Measurements from ENCODE around the gene MMP11. TPM values are rescaled to one million over a fixed set of nuclear protein-coding genes. Genes with fewer than 3 reads are reported as not detected.

MMP11 gene
- total RNA-seq, 2 experiments from 2014 or later: 0.43 to 0.47 TPM

DNA sequence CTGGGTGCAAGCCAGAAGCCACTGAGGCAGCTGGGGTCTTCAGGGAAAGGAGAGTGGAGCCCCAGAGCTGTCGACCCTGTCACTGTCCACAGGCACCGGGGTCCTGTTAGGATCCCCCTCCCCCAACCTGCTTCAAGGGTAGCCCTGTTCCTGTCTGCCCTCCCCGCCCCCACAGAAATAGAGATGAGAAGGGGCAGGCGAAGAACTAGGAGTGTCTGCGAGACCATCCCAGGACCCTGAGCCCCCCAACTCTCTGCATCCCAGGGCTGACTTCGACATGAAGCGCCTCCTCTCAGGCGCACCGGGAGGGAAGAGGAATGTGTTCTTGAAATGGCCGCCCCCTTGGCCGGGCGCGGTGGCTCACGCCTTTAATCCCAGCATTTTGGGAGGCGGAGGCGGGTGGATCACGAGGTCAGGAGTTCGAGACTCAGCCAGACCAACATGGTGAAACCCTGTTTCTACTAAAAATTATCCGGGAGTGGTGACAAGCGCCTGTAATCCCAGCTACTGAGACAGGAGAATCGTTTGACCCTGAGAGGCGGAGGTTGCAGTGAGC lies 21.1 kb upstream of the MMP11 start:
- Mint-ChIP-seq H3K27ac (no peak overlapping the region), H3K4me3 (peak overlapping the region; percentile 73), H3K36me3 (ENCODE audit: low read depth) (no peaks in the 10 kb centered on the region), H3K4me1 (ENCODE audit: low read depth) (peaks cover 11% of the 10 kb centered on the region), H3K27me3 (ENCODE audit: low read depth) (no peaks in the 10 kb centered on the region), H3K9me3 (no peaks in the 10 kb centered on the region)
- no peak for DNase-seq
- CTCF ChIA-PET: no interaction called here
- intact Hi-C loops (cut with micrococcal nuclease): loop anchor here (2.0 kb wide), 1 partner anchor 35 kb away; no protein-coding TSS in a partner anchor

DNA sequence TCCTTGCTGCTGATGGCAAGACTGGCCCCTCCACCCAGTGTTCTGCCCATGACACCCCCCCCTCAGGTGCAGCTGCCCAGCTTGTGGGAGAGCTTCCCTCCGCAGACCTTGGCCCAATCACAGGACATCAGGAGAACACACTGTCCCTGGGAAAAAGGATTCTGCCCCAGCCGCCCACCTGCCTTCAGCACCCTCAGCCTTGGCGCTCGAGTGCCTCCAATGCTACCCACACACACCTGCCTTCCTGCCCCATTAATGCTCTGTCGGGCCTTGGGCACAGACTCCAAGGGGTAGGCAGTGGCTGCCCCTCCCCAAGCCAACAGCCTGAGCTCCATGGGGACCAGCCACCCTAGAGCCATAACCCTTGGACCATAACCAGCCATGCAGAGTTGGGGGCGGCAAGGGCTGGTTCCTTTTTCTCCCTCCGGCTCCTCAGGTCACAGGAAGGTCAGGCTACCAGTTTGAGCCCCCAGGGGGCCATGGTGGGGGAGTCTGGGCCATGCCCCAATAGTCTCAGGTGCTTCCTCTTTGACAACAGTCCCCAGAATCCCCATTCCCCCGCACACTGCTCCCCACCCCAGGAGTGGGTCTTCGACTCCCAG lies 20.5 kb upstream of the MMP11 start:
- peak overlapping the region; percentile 60 for H3K4me3 Mint-ChIP-seq

DNA sequence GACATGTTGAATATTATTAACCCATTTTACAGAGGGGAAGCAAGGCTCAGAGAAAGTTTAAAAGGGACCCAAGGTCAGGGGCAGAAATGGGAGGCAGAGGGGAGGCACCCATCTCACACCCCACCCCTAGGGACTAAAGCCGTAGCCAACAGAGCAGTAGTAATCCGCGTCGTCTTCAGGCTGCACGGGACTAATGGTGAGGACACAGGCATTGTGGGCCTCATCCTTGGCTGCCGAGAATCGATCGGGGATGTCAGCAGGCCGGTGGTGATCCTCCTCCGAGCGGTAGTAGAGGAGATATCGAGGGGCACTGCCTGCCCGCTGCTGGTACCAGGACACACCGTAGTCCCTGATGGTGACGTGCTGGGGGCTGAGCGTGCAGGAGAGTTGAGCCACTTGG lies 19.9 kb upstream of the MMP11 start:
- Mint-ChIP-seq H3K4me1 (ENCODE audit: low read depth) (peaks cover 11% of the 10 kb centered on the region), H3K4me3 (peak overlapping the region; percentile 60), H3K27me3 (ENCODE audit: low read depth) (no peaks in the 10 kb centered on the region), H3K36me3 (ENCODE audit: low read depth) (no peaks in the 10 kb centered on the region), H3K27ac (no peak overlapping the region), H3K9me3 (no peaks in the 10 kb centered on the region)
- CTCF ChIA-PET: no interaction called here
- DNase-seq: no peak
- intact Hi-C loops (cut with micrococcal nuclease): loop anchor here (2.0 kb wide), 1 partner anchor 14 kb away; the partner anchor contains the start of gene CHCHD10

More for the DNA sequence above, 20.5 kb upstream of the MMP11 start:
- no peaks in the 10 kb centered on the region for H3K9me3 Mint-ChIP-seq
- intact Hi-C loops (cut with micrococcal nuclease): loop anchor here (2.0 kb wide), 1 partner anchor 15 kb away; the partner anchor contains the start of gene CHCHD10
- H3K4me1 Mint-ChIP-seq (ENCODE audit: low read depth): peaks cover 11% of the 10 kb centered on the region
- H3K36me3 Mint-ChIP-seq (ENCODE audit: low read depth): no peaks in the 10 kb centered on the region
- CTCF ChIA-PET: no interaction called here
- no peak overlapping the region for H3K27ac Mint-ChIP-seq
- DNase-seq: no peak
- no peaks in the 10 kb centered on the region for H3K27me3 Mint-ChIP-seq (ENCODE audit: low read depth)

DNA sequence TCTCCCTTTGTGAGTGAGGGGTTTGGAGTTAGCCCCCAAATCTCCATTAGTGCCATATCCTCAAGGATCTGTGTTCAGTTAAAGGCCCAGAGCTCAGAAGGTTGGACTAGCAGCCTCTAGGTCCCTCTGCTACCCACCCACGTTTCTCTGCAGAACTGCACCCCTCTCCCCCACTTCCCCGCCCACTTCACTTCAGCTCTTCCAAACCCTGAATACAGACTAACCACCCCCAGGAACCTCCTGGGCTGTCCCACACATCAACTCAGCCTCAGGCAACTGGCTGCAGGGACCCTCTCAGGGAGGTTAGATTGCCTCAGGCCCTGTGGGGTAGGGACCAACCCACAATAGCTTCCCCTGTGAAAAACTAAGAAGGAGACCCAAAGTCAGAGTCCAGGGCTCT lies 19.3 kb upstream of the MMP11 start:
- no peaks in the 10 kb centered on the region for H3K36me3 Mint-ChIP-seq (ENCODE audit: low read depth)
- H3K27me3 Mint-ChIP-seq (ENCODE audit: low read depth): no peaks in the 10 kb centered on the region
- H3K4me1 Mint-ChIP-seq (ENCODE audit: low read depth): peaks cover 11% of the 10 kb centered on the region
- intact Hi-C loops (cut with micrococcal nuclease): loop anchor here (2.0 kb wide), 1 partner anchor 13 kb away; the partner anchor contains the start of gene CHCHD10
- CTCF ChIA-PET: no interaction called here
- no peaks in the 10 kb centered on the region for H3K9me3 Mint-ChIP-seq
- no peak for DNase-seq
- no peak overlapping the region for H3K27ac Mint-ChIP-seq
- H3K4me3 Mint-ChIP-seq: no peak overlapping the region

DNA sequence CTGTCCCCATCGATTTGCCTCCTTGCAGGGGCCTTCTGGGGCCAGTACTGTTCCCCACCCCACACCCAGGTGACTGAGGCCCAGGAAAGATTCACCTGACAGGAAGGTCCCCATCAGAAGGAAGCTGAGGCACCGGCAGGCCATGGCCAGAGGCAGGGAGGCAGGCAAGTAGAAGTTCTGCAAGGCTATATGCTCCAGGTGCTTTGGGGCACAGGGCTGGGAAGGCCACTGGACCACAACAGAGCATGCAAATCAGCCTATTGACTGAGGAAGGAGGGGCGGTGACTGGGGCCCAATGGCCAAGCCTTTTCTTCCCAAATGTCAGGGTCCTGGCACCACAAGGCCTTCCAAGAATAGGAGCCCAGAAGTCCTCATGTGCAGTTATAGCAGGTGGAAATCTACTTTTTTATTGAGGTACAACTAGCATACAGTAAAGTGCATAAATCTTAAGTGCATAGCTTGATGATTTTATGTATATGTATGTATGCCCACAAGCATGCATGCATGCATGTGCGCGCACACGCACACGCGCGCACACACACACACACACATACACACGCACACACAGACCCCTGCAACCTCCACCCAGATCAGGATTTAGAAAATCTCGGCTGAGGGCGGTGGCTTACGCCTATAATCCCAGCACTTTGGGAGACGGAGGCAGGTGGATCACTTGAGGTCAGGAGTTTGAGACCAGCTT lies 18.3 kb upstream of the MMP11 start, which contains the start of gene VPREB3:
VPREB3 (minus strand) TSS at position 206 of the 700 bp plus-strand sequence; CDS start at position 144, 62 bp downstream.
- intact Hi-C loops (cut with micrococcal nuclease): no loop called here
- no peak within 1 kb of the TSS for H3K4me3 Mint-ChIP-seq
- DNase-seq: no peak
- H3K9me3 Mint-ChIP-seq: no peaks in the 10 kb centered on the region
- H3K27me3 Mint-ChIP-seq (ENCODE audit: low read depth): no peaks in the 10 kb centered on the region
- no peaks in the 10 kb centered on the region for H3K36me3 Mint-ChIP-seq (ENCODE audit: low read depth)
- peaks cover 11% of the 10 kb centered on the region for H3K4me1 Mint-ChIP-seq (ENCODE audit: low read depth)
- no peak within 1 kb of the TSS for H3K27ac Mint-ChIP-seq
- CTCF ChIA-PET: interaction anchor here (1.2 kb wide), 1 partner anchor 16 kb away, joined by 7 read pairs; no protein-coding TSS in a partner anchor

DNA sequence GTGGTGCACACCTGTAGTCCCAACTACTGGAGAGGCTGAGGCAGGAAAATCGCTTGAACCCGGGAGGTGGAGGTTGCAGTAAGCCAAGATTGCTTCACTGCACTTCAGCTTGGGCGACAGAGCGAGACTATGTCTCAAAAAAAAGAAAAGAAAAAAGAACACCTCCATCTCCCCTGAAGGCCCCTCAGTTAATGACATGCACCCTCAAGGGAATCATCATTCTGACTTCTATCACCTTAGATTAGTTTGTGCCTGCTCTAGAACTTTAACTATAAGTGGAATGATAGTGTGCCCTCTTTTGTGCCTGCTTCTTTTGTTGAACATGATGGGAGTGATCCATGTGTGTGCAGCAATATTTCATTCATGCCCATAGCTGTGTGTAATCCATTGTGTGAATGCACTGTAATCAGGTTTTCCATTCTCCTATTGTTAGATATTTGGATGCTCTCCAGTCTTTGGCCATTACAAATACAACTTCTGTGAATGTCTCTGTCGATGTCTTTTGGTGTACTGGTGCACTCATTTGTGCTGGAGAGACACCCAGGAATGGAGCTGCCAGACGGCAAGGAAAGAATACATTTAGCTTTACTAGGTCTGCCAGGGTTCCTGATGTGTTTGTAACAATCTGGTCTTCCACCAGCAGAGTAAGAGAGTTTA lies 17.5 kb upstream of the MMP11 start:
- Mint-ChIP-seq H3K36me3 (ENCODE audit: low read depth) (no peaks in the 10 kb centered on the region), H3K27ac (no peak overlapping the region), H3K27me3 (ENCODE audit: low read depth) (no peaks in the 10 kb centered on the region), H3K4me3 (no peak overlapping the region), H3K9me3 (no peaks in the 10 kb centered on the region), H3K4me1 (ENCODE audit: low read depth) (peaks cover 7% of the 10 kb centered on the region)
- intact Hi-C loops (cut with micrococcal nuclease): no loop called here
- CTCF ChIA-PET: interaction anchor here (1.2 kb wide), 1 partner anchor 16 kb away, joined by 7 read pairs; no protein-coding TSS in a partner anchor
- no peak for DNase-seq

DNA sequence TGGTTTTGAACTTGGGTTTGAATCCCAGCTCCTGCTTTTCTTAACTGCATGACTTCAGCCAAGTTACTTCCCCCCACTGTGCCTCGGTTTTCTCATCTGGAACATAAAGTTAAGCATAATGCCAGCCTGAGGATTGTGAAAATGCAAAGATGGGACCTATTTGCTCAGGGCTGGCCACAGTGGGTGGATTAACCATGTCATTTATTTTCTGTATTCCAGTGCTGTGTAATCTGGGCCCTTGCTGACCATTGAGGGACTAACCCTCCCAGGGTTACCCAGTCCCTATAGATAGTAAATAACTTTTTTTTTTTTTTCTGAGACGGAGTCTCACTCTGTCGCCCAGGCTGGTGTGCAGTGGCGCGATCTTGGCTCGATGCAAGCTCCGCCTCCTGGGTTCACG lies 16.9 kb upstream of the MMP11 start:
- Mint-ChIP-seq H3K36me3 (ENCODE audit: low read depth) (no peaks in the 10 kb centered on the region), H3K27ac (no peak overlapping the region)
- CTCF ChIA-PET: interaction anchor here (1.2 kb wide), 1 partner anchor 15 kb away, joined by 7 read pairs; no protein-coding TSS in a partner anchor

DNA sequence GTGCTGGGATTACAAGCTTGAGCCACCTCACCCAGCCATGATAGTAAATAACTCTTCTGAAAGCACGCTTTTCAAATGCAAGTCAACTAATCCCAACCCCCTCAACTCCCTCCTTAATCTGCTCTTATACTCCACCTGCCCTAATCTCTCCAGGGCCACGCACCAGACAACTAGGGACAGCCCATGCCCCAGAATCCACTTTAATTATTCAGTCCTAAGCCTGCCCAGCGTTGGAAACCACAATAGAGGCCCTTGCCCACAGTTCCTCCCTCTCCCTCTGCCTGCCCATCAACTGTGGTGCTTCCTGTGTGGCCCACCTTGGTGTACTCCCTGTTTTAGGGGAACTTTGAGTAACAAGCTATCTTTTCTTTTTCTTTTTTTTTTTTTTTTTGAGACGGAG lies 15.8 kb upstream of the MMP11 start:
- no peaks in the 10 kb centered on the region for H3K36me3 Mint-ChIP-seq (ENCODE audit: low read depth)
- intact Hi-C loops (cut with micrococcal nuclease): no loop called here
- no peak for DNase-seq
- no peak overlapping the region for H3K27ac Mint-ChIP-seq
- H3K9me3 Mint-ChIP-seq: no peaks in the 10 kb centered on the region
- CTCF ChIA-PET: no interaction called here
- no peak overlapping the region for H3K4me3 Mint-ChIP-seq
- H3K4me1 Mint-ChIP-seq (ENCODE audit: low read depth): peaks cover 1% of the 10 kb centered on the region
- H3K27me3 Mint-ChIP-seq (ENCODE audit: low read depth): no peaks in the 10 kb centered on the region

More for the DNA sequence above, 16.9 kb upstream of the MMP11 start:
- H3K4me1 Mint-ChIP-seq (ENCODE audit: low read depth): peaks cover 1% of the 10 kb centered on the region
- no peak for DNase-seq
- intact Hi-C loops (cut with micrococcal nuclease): no loop called here
- H3K4me3 Mint-ChIP-seq: no peak overlapping the region
- H3K27me3 Mint-ChIP-seq (ENCODE audit: low read depth): no peaks in the 10 kb centered on the region
- no peaks in the 10 kb centered on the region for H3K9me3 Mint-ChIP-seq

DNA sequence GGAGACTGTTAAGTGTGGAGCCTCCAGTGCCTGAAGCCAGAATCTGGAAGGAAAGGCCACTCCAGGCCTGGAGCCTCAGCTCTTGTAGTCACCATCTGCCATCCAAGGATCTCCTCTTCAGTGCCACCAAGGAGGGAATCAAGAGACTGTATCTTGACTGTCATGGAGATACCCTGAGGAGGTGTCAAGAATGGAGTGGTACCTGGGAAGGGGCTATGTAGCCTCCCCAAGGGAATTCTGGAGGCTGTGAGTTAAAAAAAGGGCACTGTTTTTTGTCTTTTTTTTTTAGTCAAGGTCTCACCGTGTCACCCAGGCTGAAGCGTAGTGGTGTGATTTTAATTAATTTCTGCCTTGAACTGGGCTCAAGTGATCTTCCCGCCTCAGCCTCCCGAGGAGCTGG lies 13.1 kb upstream of the MMP11 start:
- H3K36me3 Mint-ChIP-seq (ENCODE audit: low read depth): peaks cover 3% of the 10 kb centered on the region

DNA sequence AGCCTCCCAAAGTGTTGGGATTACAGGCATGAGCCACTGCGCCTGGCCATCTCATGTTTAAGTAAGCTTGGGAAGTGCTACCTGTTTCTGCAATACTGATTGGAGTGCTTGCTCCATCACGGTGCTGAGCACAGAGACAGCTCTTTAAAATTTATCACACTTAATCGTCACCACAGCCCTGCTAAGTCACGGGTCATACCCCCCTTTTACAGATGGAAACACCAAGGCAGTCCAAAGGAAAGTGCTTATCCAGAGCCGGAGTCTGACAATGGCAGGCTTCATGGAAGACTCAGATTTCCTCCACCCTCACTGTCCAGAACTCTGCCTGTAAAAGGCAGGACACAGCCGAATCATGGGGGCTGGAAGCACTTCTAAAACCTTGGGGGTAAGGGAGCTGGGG lies 12.6 kb upstream of the MMP11 start:
- Mint-ChIP-seq H3K4me1 (ENCODE audit: low read depth) (peaks cover 23% of the 10 kb centered on the region), H3K9me3 (no peaks in the 10 kb centered on the region), H3K27ac (no peak overlapping the region), H3K4me3 (no peak overlapping the region), H3K27me3 (ENCODE audit: low read depth) (no peaks in the 10 kb centered on the region), H3K36me3 (ENCODE audit: low read depth) (peaks cover 5% of the 10 kb centered on the region)
- no peak for DNase-seq
- CTCF ChIA-PET: interaction anchor here (0.9 kb wide), 1 partner anchor 10 kb away, joined by 4 read pairs; the partner anchor contains the start of gene ZNF70
- intact Hi-C loops (cut with micrococcal nuclease): no loop called here

More for the DNA sequence above, 13.1 kb upstream of the MMP11 start:
- no peak for DNase-seq
- Mint-ChIP-seq H3K4me3 (no peak overlapping the region), H3K9me3 (no peaks in the 10 kb centered on the region), H3K27ac (no peak overlapping the region), H3K27me3 (ENCODE audit: low read depth) (no peaks in the 10 kb centered on the region), H3K4me1 (ENCODE audit: low read depth) (peaks cover 18% of the 10 kb centered on the region)
- CTCF ChIA-PET: interaction anchor here (0.6 to 0.9 kb wide), 3 partner anchors 9 to 100 kb away, joined by 3 to 4 read pairs (median 3); partner anchors contain the start of gene ZNF70
- intact Hi-C loops (cut with micrococcal nuclease): no loop called here

DNA sequence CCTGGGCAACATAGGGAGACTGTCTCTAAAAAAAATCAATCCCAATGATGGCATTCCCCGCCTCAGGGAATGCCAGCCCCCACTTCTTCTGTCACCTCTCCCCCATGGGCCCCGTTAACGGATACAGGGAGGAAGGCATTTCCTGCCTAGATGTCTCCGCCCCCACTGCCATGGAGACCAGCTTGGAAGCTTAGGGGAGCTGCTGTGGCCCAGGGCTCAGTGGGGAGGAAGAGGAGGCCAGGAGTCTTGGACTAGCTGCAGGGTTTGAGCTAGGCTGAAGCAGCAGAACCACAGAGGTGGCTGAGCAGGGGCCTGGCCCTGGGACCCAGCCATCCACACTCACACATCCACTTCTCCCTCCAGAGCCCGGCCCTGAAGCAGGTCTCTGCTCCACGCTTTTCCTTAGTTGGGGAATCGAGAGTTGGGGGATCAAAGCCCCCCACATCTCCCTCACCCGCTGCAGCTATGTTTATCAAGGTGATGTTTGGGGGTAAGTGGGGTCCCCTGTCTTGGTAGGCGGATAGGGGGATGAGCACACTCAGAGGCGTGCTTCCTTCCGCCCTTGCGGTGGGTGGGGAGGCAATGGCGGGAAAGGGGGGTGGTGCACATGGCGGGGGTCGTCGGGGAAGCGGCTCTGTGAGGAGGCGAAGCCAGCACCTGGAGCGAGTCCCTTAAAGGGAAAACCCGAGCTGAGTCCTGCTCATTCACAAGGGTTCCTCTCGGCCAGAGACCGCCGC lies 9.6 kb upstream of the MMP11 start, which contains the start of gene C22orf15:
C22orf15 (plus strand) TSS at position 149 of the 737 bp plus-strand sequence; CDS start at position 466, 317 bp downstream.
- intact Hi-C loops (cut with micrococcal nuclease): no loop called here
- CTCF ChIA-PET: interaction anchor here (1.7 kb wide), 1 partner anchor 26 kb away, joined by 6 read pairs; no protein-coding TSS in a partner anchor
- H3K4me3 Mint-ChIP-seq: peak within 1 kb of the TSS; percentile 66
- DNase-seq: peak; percentile 44
- H3K9me3 Mint-ChIP-seq: no peaks in the 10 kb centered on the region
- H3K4me1 Mint-ChIP-seq (ENCODE audit: low read depth): peaks cover 34% of the 10 kb centered on the region
- H3K27ac Mint-ChIP-seq: peak within 1 kb of the TSS; percentile 50
- no peaks in the 10 kb centered on the region for H3K27me3 Mint-ChIP-seq (ENCODE audit: low read depth)
- H3K36me3 Mint-ChIP-seq (ENCODE audit: low read depth): peaks cover 13% of the 10 kb centered on the region
